B cell (primary cell): ENCODE results near the gene MRPS2.

Experiments used
- CTCF ChIP-seq: fragments of 200-600 bp; IDR thresholded peaks from one replicate; pipeline ENCODE4 v1.8.0; 2022; ENCODE audit warnings: antibody characterized with exemption, mild to moderate bottlenecking
- EZH2 ChIP-seq: IDR thresholded peaks from 2 replicates; pipeline ENCODE4 v1.6.1; 2012; ENCODE audit warnings: borderline replicate concordance, low read depth, mild to moderate bottlenecking, moderate library complexity, low read length; ENCODE audit not compliant: insufficient read depth, poor library complexity, severe bottlenecking

DNA sequence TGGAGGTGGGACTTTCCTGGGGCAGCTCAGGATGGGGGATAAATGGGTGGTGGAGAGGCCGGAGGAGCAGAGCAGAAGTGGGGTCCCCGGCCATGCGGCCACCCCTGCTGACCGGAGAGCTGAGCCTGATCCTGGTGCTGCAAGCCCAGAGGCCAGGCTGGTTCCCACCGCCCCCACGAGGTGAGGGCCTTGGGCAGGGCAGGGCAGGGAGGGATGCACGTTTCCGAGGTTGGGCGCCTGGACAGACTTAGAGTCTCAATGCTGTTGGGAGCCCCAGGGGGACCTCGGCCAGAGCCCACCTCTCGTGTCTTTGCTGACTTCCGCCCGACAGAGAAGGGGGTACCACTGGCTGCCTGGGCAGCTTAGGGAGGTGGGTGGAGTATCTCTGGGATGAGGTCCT lies 51.0 kb downstream of the MRPS2 start:
- TF ChIP-seq CTCF (no peak), EZH2 (no peak)
